H9 (cell line): ENCODE data around the gene EML3. TPM values are rescaled to one million over a fixed set of nuclear protein-coding genes. Genes with fewer than 3 reads are reported as not detected.

Source experiments
- DNase-seq: peaks from one replicate; pipeline ENCODE4 v3.0.0-alpha.2; 2017
- H2AFZ ChIP-seq: one replicate; pipeline ENCODE4 v1.6.1; 2013; ENCODE audit warnings: mild to moderate bottlenecking, low read length, control low read depth, moderate library complexity
- H2AK5ac ChIP-seq: 2 replicates; pipeline ENCODE4 v1.6.1; 2013; ENCODE audit warnings: low read length, control low read depth, mixed read lengths; ENCODE audit not compliant: insufficient read length
- H2BK120ac ChIP-seq: one replicate; pipeline ENCODE4 v1.6.1; 2013; ENCODE audit warnings: low read depth, mild to moderate bottlenecking, low read length, control low read depth, inconsistent platforms; ENCODE audit not compliant: poor library complexity, severe bottlenecking
- H2BK12ac ChIP-seq: 2 replicates; pipeline ENCODE4 v1.6.1; 2013; ENCODE audit warnings: low read length, control low read depth, mixed read lengths, low read depth; ENCODE audit not compliant: insufficient read length
- H2BK15ac ChIP-seq: 2 replicates; pipeline ENCODE4 v1.6.1; 2013; ENCODE audit warnings: low read depth, low read length, control low read depth
- H2BK20ac ChIP-seq: one replicate; pipeline ENCODE4 v1.6.1; 2013; ENCODE audit warnings: low read depth, mild to moderate bottlenecking, low read length, control low read depth, inconsistent platforms; ENCODE audit not compliant: poor library complexity, severe bottlenecking
- H2BK5ac ChIP-seq: 2 replicates; pipeline ENCODE4 v1.6.1; 2013; ENCODE audit warnings: low read length, control low read depth, mixed read lengths; ENCODE audit not compliant: insufficient read length
- H3K14ac ChIP-seq: 2 replicates; pipeline ENCODE4 v1.6.1; 2013; ENCODE audit warnings: low read length, control low read depth; ENCODE audit not compliant: insufficient read depth
- H3K18ac ChIP-seq: 2 replicates; pipeline ENCODE4 v1.6.1; 2013; ENCODE audit warnings: low read depth, mild to moderate bottlenecking, mixed read lengths, low read length, control low read depth; ENCODE audit not compliant: insufficient read length
- H3K23ac ChIP-seq: 2 replicates; pipeline ENCODE4 v1.6.1; 2013; ENCODE audit warnings: low read length, control low read depth, mixed read lengths, low read depth; ENCODE audit not compliant: insufficient read length
- H3K23me2 ChIP-seq: 2 replicates; pipeline ENCODE4 v1.6.1; 2013; ENCODE audit warnings: low read depth, mild to moderate bottlenecking, mixed read lengths, low read length, control low read depth; ENCODE audit not compliant: insufficient read length, poor library complexity, severe bottlenecking
- H3K27ac ChIP-seq: 2 replicates; pipeline ENCODE4 v1.5.1; 2013; ENCODE audit warnings: low read length, control low read depth, mixed read lengths, low read depth; ENCODE audit not compliant: insufficient read length
- H3K27me3 ChIP-seq: 2 replicates; pipeline ENCODE4 v1.6.1; 2013; ENCODE audit warnings: low read length, control low read depth, inconsistent platforms; ENCODE audit not compliant: insufficient read depth
- H3K4ac ChIP-seq: 2 replicates; pipeline ENCODE4 v1.6.1; 2013; ENCODE audit warnings: low read depth, mild to moderate bottlenecking, control low read depth, inconsistent platforms, low read length, moderate library complexity
- H3K4me1 ChIP-seq: 2 replicates; pipeline ENCODE4 v1.6.1; 2013; ENCODE audit warnings: low read length, control low read depth, inconsistent platforms; ENCODE audit not compliant: insufficient read depth
- H3K4me2 ChIP-seq: 2 replicates; pipeline ENCODE4 v1.6.1; 2013; ENCODE audit warnings: low read length, control low read depth, mixed read lengths; ENCODE audit not compliant: insufficient read length, insufficient read depth
- H3K56ac ChIP-seq: 2 replicates; pipeline ENCODE4 v1.6.1; 2013; ENCODE audit warnings: low read depth, mild to moderate bottlenecking, mixed read lengths, low read length, control low read depth; ENCODE audit not compliant: insufficient read length
- H3K79me1 ChIP-seq: 2 replicates; pipeline ENCODE4 v1.6.1; 2013; ENCODE audit warnings: low read depth, mild to moderate bottlenecking, moderate library complexity, low read length, control low read depth, inconsistent platforms; ENCODE audit not compliant: insufficient read depth, poor library complexity, severe bottlenecking
- H3K79me2 ChIP-seq: 2 replicates; pipeline ENCODE4 v1.6.1; 2013; ENCODE audit warnings: low read length, control low read depth, inconsistent platforms; ENCODE audit not compliant: insufficient read depth
- H3K9ac ChIP-seq: 2 replicates; pipeline ENCODE4 v1.6.1; 2013; ENCODE audit warnings: low read length, control low read depth, mixed read lengths; ENCODE audit not compliant: insufficient read length; ENCODE audit errors: extremely low read depth
- H3K9me3 ChIP-seq: one replicate; pipeline ENCODE4 v1.6.1; 2013; ENCODE audit warnings: low read depth, low read length, inconsistent platforms; ENCODE audit not compliant: control insufficient read depth
- H3T11ph ChIP-seq: one replicate; pipeline ENCODE4 v1.6.1; 2013; ENCODE audit warnings: mild to moderate bottlenecking, low read length, control low read depth, inconsistent platforms
- H4K20me1 ChIP-seq: one replicate; pipeline ENCODE4 v1.6.1; 2013; ENCODE audit not compliant: control insufficient read depth, insufficient read length, insufficient read depth
- H4K5ac ChIP-seq: 2 replicates; pipeline ENCODE4 v1.6.1; 2013; ENCODE audit warnings: low read depth, mild to moderate bottlenecking, mixed read lengths, low read length, control low read depth; ENCODE audit not compliant: insufficient read length
- H4K8ac ChIP-seq: replicated peaks from 2 replicates; pipeline ENCODE4 v1.6.1; 2013; ENCODE audit warnings: low read length, control low read depth, mixed read lengths, low read depth; ENCODE audit not compliant: insufficient read length
- H4K91ac ChIP-seq: 2 replicates; pipeline ENCODE4 v1.6.1; 2013; ENCODE audit warnings: low read depth, mild to moderate bottlenecking, moderate library complexity, mixed read lengths, low read length, control low read depth; ENCODE audit not compliant: insufficient read length
- H3K27ac Mint-ChIP-seq, 3 experiments: 2 replicates in 2 of 3; 3 replicates in 1 of 3; pipeline ENCODE4 v1.8.0; 2020 to 2021; ENCODE audit warnings: mixed read lengths in 3 of 3, mild to moderate bottlenecking in 1 of 3, moderate library complexity in 1 of 3
- H3K27me3 Mint-ChIP-seq: 2 replicates; pipeline ENCODE4 v1.8.0; 2021; ENCODE audit warnings: low read depth, mild to moderate bottlenecking, moderate library complexity, mixed read lengths
- H3K36me3 Mint-ChIP-seq, 3 experiments: 2 replicates in 2 of 3; 3 replicates in 1 of 3; pipeline ENCODE4 v1.8.0; 2020 to 2021; ENCODE audit warnings: low read depth in 3 of 3, mixed read lengths in 3 of 3; ENCODE audit not compliant: insufficient read depth in 1 of 3
- H3K4me1 Mint-ChIP-seq, 2 experiments: 2 replicates each; pipeline ENCODE4 v1.8.0; 2020; ENCODE audit warnings: mixed read lengths in 2 of 2
- H3K4me3 Mint-ChIP-seq, 2 experiments: 2 replicates in 1 of 2; 3 replicates in 1 of 2; pipeline ENCODE4 v1.8.0; 2020 to 2021; ENCODE audit warnings: mild to moderate bottlenecking in 2 of 2, mixed read lengths in 2 of 2, moderate library complexity in 1 of 2
- H3K9me3 Mint-ChIP-seq, 2 experiments: 2 replicates in 1 of 2; 3 replicates in 1 of 2; pipeline ENCODE4 v1.8.0; 2020; ENCODE audit warnings: mild to moderate bottlenecking in 2 of 2, mixed read lengths in 2 of 2, moderate library complexity in 1 of 2
- CTCF ChIP-seq: fragments of 200-600 bp; sonication (generic); conservative IDR thresholded peaks from 3 replicates; pipeline ENCODE4 v1.8.0; 2021; ENCODE audit warnings: antibody characterized with exemption, mild to moderate bottlenecking
- WGBS: extraction: QIAGEN DNeasy Blood & Tissue Kit; methylation state at CpG from one replicate; pipeline ENCODE4 v1.1.7; 2013; ENCODE audit warnings: missing lambda C conversion rate, low lambda C conversion rate, mixed read lengths; ENCODE audit not compliant: insufficient read length; ENCODE audit errors: extremely low coverage; 5-methylcytosine and 5-hydroxymethylcytosine counted together
- total RNA-seq: library from RNA; stranded (reverse); gene quantifications from 2 replicates; pipeline ENCODE4 v1.2.1, GENCODE V29; 2021

Gene EML3
- total RNA-seq, 1 experiment from 2014 or later = 35.3 TPM

- DNase-seq = no peak
- Histone ChIP-seq H2AFZ (no peak overlapping the region), H3K4ac (no peak overlapping the region), H2BK12ac (no peak overlapping the region), H2BK120ac (no peak overlapping the region), H4K8ac (no peak overlapping the region), H3K56ac (no peak overlapping the region), H3K9me3 (no peaks in the 10 kb centered on the region), H3K9ac (no peak overlapping the region), H3K79me2 (peaks cover 12% of the 10 kb centered on the region; the same call in 1 of the 2 replicates), H4K5ac (no peak overlapping the region), H3T11ph (no peak overlapping the region), H3K18ac (no peak overlapping the region), H3K23me2 (peaks cover 13% of the 10 kb centered on the region), H3K23ac (no peak overlapping the region), H4K91ac (no peak overlapping the region), H2BK15ac (no peak overlapping the region), H4K20me1 (no peaks in the 10 kb centered on the region), H2BK5ac (no peak overlapping the region), H2BK20ac (no peak overlapping the region), H3K27me3 (no peaks in the 10 kb centered on the region), H3K14ac (no peak overlapping the region), H3K4me2 (no peak overlapping the region), H2AK5ac (no peak overlapping the region), H3K4me1 (no peaks in the 10 kb centered on the region), H3K79me1 (peaks cover 3% of the 10 kb centered on the region), H3K27ac (no peak overlapping the region)
- Mint-ChIP-seq H3K36me3 (peaks cover 20 to 59% (median 50%) of the 10 kb centered on the region in 3 experiments), H3K4me3 (no peak overlapping the region), H3K9me3 (no peaks in the 10 kb centered on the region), H3K4me1 (peaks cover 19 to 23% of the 10 kb centered on the region in 2 experiments), H3K27me3 (no peaks in the 10 kb centered on the region), H3K27ac (peak overlapping the region in 1 of 3 experiments; percentile 37; a peak in 3 of 7 replicates)
- no CpG with 5 or more reads among the region's 12 CpGs for WGBS
- TF ChIP-seq CTCF = no peak
These were observed 35.4 kb downstream of the EML3 start for GRCh38 chr11:62577046-62577714.
